ENCODE results near the gene BAIAP2.
A peak's percentile ranks its signal among the peaks of the same experiment; 100 is the strongest.

The BAIAP2 gene

DNA sequence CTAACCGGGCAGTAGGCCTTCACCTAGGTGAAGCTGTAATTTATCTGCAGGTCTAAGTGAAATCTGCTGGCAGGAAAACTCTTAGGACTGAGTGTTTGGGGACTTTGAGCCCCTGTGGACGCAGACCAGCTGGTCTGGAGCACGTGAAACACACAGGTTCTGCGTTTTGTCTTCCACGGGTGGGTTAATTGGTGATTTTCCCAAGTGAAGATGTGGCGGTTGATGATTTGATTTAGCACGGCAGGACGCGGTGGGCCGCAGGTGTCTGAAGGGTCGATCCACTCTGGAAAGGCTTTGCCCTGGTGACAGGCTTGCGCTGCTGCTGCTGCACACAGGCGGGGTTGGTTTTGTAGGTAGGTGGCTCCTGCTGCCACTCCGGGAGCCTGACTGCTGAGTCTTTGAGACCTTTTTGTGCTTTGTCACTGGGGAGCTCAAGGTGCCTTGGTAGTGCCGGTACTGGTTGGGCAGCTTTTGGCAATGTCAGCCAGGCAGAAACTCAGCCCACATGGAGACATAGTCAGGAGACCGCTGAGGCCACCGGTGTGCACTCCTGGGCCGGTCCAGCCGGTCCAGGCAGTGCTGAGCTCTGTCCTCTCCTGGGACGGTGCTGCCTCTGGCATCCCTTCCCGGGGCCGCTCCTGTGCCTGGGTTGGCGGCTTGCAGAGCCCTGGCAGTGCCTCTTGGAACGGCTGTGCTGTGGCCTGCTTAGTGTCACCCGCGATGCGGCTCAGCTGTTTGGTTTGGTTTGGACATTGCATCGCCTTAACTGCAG, 2.3 kb downstream of the BAIAP2 start:
- no peak for DNase-seq (ENCODE audit: low spot score)

DNA sequence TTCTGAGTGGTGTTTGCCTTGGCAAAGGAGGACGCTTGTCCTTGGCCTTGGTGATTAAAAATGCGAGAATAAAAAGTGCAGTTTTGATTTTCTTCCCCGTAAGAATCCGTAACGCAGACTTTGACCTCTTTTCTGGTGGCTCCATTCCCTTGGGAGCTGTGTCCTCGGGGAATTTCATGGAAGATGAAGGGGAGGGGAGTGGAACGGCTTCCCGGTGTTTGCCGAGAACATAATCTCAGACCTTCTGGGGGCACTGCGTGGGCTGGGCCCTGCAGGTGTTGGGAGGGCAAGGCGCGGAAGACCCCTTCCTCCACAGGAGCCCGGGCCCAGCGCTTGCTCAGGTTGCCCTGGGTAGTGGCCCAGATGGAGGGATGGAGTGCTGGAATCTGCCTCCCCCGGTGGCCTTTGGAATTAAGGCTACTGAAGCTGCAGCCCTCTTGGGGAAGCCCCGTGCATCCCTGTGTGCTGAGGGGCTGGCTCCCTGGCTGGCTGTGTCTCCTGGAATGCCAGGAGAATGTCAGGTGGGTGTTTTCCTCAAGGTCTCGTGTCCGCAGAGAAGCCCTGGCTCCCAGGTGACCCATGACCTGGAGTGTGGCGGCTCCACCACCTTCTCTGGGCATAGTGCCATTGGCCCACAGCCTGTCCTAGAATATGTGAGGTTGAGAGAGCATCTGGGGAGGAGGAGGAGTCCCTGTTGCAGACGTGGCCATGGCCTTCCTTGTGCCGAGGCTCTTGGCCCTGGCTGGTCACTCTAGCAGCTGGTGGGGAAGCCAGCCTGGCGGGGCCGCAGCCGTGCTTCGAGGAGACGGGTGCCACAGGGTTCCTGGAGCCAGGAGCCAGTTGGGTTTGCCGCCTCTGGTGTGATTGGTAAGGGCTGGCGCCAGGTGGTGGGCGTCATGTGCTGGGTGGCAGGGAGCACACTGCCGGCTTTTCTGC, 3.1 kb downstream of the BAIAP2 start:
- no peak for DNase-seq (ENCODE audit: low spot score)

DNA sequence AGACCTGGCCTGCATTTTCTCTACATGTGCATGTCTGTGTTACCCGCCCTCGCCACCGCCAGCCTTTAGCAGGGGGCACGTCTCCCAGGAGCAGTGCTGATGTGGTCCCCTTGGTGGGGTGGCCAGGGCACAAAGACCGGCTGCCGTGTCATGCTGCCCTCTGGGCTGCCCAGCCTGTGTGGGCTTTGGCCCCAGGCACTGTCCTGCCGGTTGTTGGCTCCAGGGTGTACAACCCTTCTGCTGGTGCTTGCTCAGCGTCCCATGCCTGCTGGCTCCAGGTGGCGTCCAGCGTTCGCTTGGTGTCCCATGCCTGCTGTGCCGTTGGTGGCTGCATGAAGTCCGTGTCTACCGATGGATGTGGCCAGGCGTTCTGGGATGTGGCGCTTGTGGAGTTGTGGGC, 4.1 kb downstream of the BAIAP2 start:
- no peak for DNase-seq (ENCODE audit: low spot score)

DNA sequence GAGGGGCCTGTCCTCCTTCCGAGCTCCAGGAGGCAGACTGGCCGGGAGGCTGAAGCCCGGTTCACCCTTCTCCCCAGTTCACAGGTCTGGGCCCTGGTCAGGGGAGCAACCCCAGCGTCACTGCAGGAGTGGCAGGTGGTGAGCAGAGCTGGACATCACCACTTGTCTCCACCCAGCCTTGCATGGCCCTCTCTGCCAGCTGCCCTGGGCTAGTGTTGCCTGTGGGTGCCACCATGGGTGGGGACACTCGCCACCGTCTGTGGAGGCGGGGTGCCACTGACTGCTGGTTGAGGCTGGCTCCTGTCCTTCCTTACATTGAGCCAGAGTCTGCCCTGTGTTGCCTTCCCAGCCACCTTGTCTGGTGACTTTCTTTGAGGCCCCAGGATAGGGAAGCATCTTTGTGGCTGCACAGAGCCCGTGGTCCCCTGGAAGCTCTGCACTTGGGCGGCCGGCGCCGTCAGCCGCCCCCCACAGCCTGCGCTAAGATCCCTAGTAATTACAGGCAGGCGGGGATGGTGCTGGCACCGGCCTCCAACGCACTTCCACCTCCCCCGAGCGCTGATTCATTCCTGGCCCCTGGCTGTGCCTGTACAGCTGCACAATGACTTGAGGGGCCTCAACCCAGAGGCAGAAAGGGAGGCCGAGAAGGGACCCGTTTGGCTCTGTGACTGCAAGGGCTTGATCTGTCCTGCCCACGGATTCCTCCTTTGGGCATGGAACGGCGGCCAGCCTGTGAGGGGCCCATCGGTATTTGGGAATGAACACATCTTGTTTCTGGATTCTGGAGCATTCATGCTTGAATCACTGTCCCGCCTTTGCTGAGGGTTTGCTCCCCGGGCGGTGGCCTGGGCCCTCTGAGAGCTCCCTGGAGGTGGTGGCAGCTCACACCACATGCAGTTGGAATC, 5.2 kb downstream of the BAIAP2 start:
- DNase-seq (ENCODE audit: low spot score) = peak; percentile 44

DNA sequence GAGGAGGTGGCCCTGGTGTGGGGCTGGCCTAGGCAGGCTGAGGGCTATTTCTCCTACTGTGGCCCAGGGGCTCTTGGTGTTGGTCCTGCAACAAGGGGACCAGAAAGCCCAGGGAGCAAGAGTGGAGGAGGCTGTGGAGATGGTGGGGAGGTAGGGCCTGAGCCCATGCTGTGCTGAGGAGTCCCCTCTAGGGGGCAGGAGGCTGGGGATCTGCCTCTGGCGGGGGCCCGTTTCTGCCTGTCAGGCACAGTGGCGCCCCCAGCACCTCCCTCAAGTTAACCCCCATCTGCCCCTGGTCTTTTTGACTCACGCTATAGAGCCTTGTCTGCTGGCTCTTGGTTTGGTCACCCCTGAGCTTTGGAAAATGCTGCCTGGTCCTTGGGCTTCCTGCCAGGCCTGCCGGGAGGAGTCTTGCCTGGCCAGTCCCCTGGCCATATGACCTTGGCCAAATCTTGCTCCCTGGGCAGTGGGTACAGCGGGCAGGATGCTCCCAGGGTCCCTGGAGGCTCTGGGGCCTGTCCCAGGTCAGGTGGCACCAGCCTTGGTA, 5.9 kb downstream of the BAIAP2 start:
- no peak for DNase-seq (ENCODE audit: low spot score)

DNA sequence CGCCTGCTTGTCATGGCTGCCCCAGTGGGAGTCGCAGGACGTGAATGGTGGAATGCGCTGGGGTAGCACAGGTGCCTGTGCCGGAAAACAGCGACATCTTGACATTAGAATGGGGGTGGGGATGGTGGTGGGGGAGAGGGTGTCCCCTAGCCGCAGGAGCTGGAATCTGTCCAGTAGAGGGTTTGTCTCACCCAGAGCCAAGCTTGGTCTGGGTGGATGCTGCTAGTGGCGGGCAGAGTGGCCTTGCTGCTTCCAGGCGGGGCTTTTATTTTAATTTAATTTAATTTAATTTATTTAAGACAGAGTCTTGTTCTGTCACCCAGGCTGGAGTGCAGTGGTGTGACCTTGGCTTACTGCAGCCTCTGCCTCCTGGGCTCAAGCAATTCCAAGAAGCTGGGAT, 7.7 kb downstream of the BAIAP2 start:
- no peak for DNase-seq (ENCODE audit: low spot score)

DNA sequence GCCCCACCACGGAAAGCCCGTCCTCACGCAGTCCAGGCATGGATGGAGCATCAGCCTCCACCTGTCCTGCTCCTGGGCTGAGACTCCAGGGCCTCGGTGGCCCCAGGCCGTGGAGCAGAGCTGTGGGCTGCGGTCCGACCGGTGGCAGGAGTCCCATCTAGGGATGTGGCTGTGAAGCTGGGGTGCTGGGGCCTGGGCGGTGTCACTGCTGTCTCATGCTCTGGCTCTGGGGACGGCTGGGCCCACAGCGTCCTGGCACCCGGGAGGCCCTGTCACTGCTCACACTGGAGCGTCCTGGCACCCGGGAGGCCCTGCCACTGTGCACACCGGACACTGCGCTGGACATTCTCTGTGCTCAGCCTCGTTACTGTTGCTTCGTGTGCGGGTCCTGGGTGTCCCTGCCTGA, 8.4 kb downstream of the BAIAP2 start:
- DNase-seq (ENCODE audit: low spot score) = no peak

DNA sequence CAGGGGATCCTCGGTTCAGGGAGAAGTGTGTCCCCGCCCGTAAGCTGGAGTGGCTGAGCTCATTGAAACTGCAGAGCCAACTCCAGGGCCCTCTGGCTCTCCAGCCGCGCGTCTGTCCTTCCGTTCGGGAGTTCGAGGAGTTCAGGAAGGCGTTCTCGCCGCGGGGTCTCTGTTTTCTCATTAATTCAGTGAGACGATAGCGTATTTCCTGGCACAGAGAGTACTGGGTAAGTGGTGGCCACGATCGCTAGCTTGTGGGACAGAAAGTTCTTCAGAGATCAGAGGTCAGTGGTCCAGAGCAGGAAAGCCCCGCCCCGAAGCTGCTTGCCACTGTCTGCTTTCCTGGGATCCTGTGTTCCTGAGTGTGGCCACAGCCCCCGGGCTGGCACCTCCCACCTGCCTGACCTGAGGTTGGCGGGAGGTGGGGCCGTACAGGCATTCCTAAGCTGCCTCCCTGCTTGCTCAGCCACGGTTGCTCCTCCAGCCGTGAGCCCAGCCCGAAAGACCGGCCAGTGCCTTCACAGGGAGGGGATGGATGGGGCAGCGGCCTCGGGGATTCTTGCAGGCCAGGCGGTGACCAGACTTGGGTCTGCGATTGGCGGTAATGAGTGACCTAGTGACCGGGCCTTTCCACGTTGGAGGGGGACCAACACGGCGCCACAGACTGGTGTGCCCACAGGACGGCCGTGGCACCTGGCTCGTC, 8.9 kb downstream of the BAIAP2 start:
- no peak for DNase-seq (ENCODE audit: low spot score)

DNA sequence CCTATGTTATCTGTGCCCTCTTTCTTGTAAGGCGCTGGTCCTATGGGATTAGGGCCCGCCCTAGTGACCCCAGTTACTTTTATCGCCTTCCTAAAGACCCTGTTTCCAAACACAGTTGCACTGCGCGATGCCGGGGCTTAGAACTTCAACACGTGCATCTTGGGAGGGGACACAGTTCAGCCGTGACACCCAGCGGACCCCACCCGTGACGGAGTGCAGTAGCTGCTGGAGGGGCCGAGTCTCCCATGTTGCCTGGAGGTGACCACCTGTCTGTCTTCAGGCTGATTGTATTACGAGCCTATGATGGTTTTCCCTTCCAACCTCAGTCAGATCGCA, 9.4 kb downstream of the BAIAP2 start:
- DNase-seq (ENCODE audit: low spot score) = no peak

DNA sequence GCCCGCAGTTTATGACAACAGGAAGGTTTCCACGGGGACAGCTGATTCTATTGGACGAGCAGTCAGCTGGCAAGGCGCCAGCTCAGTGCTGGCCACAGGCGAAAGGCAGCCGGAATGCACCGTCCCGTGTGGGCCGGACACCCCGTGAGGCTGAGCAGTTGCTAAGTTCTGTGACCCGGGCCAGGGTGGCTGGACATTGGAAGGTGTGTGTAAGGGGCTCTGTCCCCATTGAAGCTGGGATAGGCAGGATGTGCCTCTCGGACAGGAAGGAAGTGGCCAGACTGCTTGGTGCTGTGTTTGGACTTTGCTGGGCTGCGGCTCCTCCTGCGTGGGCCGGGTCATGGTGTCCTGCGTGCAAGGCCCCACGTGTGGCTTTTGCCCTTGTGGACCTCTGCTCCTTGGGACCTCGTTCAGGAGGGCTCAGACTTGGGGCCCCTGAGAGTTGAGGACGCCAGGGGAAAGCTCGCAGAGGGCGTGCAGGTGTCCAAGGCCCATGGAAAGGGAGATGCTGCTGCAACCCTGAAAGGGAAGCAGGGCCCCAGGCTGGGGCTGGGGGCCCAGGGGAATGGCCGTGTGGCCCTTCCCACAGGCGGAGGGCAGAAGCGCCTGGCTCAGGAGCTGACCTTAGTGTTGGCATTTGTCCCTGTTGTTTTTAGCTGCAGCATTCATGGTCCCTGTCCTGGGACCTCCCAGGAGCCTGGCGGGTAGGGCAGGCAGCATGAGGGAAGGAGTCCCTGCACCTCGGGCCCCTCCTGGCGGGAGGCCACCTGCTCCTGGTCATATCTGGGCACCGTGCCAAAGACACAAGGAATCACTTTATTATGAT, 10.0 kb downstream of the BAIAP2 start:
- peak; percentile 88 for DNase-seq (ENCODE audit: low spot score)

DNA sequence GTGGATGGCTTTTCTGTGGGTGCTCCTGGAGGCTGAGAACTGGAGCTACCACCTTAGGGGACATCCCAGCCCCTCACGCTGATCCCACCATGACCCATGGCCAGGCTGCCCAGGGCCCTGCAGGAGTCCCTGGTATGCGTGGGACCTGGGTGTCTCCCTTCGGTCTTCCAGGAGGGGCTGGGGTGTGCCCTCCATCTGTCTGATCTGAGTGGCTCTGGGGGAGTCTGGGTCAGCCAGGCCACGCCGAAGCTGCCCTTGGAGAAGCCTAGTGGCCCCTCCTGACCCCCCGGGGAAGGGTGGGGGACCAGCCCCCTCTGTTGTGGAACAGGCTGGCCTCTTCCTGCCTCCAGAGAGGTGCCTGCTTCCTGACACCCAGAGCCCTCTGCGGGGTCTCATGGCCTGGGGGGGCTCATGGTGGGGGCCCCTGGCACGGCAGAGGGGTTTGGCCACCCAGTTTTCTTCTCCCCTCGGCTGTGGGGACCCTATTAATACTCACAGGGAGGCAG, 10.7 kb downstream of the BAIAP2 start:
- DNase-seq (ENCODE audit: low spot score) = no peak

DNA sequence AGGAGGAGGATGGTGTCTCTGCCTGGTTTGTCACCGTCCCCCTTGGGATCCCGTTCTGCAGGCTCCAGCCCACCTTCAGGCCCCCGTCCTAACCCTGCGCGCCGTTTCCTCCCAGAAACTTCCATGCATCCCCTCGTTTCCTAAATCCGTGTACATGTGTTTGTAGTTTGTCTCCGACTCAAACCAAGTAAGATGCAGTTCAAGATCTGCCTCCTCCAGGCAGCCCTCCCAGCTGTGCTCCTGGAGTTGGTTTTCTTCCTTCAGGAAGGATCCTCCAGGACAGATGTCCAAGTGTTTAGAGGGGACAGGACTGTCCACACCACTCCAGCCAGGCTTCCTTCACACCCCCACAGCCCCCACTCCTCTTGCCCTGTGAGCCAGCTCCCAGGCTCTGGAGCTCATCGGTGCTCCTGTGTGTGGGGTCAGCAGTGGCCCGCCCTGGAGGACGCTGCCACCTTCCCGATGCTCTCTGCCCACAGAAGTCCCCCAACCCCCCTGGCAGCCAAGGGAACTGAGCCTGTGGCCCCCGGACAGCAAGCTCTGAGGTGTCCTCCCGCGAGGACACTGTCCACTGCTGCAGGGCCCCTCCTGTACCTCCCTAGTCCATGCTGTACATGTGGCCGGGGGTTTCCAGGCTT, 11.3 kb downstream of the BAIAP2 start:
- DNase-seq (ENCODE audit: low spot score) = no peak

DNA sequence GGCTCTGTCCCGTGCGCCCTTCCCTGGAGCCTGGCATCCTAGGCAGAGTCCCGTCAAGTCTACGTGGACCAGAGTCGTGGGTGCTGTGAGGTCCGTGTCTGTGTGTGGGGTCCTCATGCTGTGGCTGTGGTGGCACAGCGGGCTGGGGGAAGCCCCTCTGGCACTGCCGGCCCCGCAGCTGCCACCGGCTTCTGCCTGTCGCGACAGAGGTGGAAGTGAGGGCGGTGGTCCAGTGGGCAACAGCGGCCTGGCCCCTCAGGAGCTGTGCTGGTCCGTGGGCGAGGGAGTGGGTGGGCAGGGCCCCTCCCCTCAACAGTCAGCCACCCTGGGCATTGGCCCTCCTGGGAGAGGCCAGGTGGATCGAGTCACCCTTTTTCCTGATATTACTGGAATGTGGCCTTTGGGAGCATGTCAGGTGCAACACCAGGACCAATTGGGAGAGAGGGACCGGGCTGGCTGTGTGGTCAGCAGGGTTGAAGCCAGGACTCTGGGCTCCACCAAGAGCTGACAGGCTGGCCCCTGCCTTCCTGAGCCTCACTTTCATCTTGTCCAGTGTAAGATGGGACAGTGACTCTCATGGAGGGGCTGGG, 11.9 kb downstream of the BAIAP2 start:
- no peak for DNase-seq (ENCODE audit: low spot score)

DNA sequence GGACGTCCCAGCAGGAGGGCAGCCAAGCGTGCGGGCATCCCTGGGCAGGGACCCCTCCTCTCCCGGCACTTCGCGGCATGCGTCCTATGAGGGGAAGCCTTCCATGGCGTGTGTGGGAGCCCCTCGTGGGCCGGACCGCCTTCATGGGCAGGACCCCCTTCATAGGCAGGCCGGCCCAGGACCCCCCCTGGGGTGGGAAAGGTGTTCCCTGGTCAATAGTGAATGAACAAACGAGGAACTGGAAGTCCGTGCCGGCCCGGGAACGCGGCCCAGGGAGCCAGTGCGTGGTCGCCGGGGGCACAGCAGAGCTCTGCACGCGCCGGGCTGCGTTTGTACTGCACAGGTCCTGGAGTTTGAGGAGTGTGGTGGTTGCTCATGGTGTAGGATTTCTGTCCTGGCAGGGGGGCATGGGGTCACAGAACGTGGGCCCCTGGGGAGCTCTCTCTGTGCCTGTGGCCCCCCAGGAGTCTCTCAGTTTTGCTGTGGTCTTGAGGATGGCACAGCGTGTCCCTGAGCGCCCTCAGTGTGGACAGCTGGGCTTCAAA, 13.9 kb downstream of the BAIAP2 start:
- DNase-seq (ENCODE audit: low spot score) = no peak

DNA sequence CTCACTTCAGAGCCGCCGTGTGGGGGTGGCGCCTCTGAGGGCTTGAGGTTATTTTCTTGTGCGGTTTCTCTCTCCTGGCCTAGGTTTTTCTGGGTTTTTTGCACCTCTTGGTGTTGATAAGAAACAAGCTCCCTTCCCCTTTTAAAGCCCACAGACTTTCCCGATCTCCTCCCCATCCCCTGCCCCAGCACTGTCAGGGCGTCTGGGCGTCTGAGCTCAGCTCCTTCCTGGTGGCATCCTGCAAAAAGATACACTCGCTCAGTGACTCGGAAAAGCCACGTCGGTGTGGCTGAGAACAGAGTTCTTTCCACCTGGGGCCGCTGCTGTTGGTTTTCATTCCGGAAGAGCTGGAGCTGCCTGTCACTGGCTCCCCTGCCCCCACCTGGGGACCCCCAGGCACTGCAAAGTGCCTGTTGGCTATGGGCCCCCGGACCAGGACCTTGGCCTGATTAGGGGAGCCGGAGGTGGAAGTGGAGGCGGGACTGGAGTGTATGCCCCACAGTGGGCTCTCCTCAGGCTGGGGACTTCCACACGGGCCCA, 14.5 kb downstream of the BAIAP2 start:
- no peak for DNase-seq (ENCODE audit: low spot score)

DNA sequence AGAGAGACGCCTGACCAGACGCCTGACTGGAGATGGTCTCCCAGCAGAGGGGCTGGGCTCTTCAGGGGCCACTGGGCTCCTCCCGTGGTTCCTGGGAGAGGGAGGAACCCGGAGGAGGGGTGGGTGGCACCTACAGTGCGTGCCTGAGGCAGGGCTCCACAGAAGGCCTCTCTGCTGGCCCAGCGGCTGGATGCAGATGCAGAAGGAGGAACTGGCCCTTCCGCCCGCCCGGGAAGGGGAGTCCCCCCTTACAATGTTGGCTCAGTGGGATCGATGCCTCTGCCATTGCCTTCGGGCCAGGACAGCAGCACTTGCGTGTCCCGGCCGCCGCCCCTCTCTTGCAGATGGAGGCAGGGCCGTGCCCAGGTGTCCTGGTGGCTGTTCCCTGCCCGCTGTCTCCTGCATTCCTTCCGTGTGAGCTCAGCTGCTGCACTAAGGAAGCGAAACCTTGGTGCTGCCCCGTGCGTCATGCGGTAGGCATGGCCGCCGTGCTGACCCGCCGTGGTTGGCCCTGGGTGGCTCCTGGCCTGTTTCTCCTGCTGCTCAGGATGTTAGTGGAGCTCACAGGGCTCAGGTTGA, 15.1 kb downstream of the BAIAP2 start:
- DNase-seq (ENCODE audit: low spot score) = no peak

DNA sequence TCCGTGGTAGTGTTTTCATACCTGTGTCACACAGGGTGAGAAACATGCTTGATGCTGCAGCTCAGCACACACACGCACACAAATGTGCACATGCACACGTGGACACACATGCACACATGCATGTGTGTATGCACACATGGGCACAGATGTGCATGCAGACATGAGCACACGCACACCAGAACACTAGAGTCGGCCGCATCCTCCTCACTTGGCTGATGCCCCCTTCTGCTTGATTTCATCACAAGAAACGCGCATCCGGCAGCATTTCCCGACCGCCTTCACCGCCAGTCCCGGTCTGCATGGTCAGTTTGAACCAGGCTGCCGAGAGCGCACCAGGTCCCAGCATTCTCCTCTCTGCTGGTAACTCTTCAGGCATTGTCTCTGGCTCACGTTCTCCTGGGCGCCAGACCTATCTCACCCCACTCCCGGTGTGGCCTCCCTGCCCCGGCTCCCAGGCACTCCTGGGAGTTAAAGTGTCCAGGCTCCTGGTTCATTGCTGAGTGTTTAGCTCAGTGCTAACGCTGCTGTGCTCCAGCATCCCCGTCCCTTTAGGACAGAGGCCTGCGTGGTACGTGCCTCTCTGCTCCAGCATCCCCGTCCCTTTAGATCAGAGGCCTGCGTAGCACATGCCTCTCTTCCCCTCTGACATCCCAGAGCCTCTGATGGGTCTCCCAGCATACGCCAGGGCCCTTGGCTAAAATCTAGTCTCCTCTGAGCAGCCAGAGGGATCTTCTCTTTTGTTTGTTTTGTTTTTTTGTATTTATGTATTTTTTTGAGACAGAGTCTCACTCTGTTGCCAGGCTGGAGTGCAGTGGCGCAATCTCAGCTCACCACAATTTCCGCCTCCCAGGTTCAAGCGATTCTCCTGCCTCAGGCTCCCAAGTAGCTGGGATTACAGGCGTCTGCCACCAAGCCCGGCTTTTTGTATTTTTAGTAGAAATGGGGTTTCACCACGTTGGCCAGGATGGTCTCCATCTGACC, 16.0 kb downstream of the BAIAP2 start:
- DNase-seq (ENCODE audit: low spot score) = no peak

Measured in AG08396 (cell line).